GM19099 (cell line): Measurements from ENCODE around the gene BICRAL.

ENCODE experiments used
- POLR2A ChIP-seq: IDR thresholded peaks from 3 replicates; pipeline ENCODE4 v1.6.1; 2011; ENCODE audit warnings: low read depth; ENCODE audit not compliant: insufficient read length; ENCODE audit errors: extremely low read depth

BICRAL gene

GRCh38 chr6:42813906-42814444 lies 32.1 kb downstream of the BICRAL start:
- TF ChIP-seq POLR2A = no peak

DNA sequence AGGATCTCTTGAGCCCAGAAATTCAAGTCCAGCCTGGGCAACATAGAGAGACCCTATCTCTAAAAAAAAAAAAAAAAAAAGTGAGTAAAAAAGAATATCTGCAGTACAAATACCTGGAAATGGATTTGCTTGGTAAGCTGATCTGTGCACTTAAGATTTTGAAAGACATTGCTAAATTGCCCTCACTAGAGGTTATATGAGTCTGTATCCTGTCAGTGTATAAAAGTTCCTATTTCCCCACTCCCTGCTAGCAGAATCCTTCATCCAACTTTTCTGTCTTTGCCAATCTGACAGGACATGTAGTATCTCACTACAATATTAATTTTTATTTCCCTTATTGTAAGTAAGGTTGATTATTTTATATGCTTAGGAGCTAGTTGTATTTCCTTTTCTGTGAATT lies 36.1 kb downstream of the BICRAL start:
- TF ChIP-seq POLR2A = no peak

DNA sequence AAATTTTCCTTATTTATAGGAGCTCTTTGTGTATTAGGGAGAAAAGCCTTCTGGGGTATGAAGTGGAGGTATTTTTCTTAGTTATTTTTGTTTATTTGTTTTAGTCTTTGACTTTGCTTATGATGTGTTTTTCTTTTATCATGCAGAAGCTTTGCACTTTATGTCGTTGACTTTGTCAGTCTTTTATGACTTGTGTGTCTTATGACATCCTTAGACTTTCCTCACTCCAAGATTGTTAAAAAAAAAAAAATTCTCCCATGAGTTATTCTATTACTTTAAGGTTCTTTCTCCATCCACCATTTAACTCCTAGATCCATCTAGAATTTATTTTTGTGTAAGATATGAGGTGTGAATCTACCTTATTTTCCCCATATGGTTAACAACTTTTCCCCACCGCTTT lies 36.6 kb downstream of the BICRAL start:
- no peak for TF ChIP-seq POLR2A

- TF ChIP-seq POLR2A = no peak
Measured at GRCh38 chr6:42818878-42819277, 37.0 kb downstream of the BICRAL start.

GRCh38 chr6:42819803-42820511 lies 38.1 kb downstream of the BICRAL start:
- no peak for TF ChIP-seq POLR2A

- no peak for TF ChIP-seq POLR2A
Measured at GRCh38 chr6:42820512-42821340, 38.9 kb downstream of the BICRAL start.

GRCh38 chr6:42821341-42821668 lies 39.5 kb downstream of the BICRAL start:
- no peak for TF ChIP-seq POLR2A

- TF ChIP-seq POLR2A = no peak
Measured at GRCh38 chr6:42821846-42822245, 40.0 kb downstream of the BICRAL start.

DNA sequence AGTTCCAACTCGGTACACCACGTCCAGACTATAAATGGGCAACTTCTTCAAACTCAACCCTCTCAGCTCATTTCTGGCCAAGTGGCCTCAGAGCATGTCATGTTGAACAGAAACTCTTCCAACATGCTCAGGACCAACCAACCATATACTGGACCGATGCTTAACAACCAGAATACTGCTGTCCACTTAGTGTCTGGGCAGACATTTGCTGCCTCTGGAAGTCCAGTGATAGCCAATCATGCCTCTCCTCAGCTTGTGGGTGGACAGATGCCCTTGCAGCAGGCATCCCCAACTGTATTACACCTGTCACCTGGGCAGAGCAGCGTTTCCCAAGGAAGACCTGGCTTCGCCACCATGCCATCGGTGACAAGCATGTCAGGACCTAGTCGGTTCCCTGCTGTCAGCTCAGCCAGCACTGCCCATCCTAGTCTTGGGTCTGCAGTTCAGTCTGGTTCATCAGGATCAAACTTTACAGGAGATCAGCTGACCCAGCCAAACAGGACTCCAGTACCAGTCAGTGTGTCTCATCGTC lies 47.8 kb downstream of the BICRAL start:
- no peak for TF ChIP-seq POLR2A

DNA sequence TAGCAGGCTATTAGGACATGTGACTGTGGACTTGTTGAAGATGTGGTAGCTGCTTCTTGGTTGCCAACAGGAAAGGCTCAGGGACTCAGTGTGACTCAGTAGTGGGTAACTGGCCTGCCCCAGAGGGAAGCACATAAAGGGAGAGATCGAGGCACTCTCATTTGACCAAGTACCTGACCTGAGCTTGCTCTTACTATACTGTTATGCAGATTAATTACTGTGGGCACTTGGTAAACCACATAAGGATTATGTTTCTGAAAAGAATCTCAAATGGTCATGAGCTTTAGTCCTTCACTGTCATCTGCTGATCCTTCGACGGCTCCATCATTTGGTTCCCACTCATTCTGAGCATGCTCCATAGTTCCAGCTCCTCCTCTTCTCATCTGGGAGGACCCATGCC lies 49.4 kb downstream of the BICRAL start:
- TF ChIP-seq POLR2A = no peak

- TF ChIP-seq POLR2A = no peak
Measured at GRCh38 chr6:42834056-42834455, 52.2 kb downstream of the BICRAL start.

DNA sequence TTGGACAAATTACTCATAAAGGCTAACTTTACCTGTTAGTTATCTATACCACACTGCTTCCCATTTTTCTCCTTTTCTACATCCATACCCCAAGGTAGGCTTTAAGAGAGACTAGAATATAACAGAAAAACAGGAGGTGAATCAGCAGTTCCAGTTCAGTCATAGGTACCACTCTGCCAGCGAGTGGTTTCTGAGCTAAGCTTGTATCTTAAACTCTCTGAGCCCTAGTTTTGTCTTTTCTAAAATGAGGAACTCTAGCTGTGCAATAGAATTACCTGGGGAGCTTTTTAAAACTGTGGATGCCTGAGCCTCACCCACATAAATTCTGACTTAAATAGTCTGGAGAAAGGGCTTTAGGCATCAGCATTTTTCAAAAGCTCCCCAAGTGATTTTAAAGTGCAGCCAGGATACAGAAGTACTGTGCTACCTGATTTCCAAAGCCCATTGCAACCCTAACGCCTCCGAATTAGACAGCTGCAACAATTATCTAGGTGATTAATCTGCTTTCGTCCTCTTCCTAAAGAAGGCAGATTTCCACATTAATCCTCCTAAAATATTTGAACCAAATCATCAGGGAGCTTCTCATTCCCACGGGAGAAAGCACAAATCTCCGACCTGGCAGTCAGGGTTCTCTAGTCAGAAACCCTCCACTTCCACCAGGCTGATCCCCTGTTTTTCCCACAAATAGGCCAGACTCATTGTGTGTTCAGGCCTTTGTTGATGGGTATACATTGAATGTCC lies 60.2 kb downstream of the BICRAL start:
- TF ChIP-seq POLR2A = no peak

DNA sequence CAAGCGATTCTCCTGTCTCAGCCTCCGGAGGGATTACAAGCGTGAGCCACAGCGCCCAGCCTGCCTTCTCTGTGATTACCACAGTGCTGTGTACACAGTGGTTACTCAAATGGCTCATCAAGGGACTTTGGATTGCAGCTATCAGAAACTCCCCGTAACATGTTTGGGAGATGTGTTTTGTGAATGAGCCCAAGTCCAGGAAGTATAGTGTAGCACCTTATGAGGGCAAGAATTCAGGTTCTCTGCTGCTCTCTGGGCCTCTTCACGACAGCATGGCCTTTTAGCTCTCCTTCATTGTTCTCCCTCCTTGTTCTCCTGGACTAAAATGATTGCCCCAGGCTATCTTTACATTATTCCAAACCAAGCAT lies 63.5 kb downstream of the BICRAL start:
- no peak for TF ChIP-seq POLR2A

DNA sequence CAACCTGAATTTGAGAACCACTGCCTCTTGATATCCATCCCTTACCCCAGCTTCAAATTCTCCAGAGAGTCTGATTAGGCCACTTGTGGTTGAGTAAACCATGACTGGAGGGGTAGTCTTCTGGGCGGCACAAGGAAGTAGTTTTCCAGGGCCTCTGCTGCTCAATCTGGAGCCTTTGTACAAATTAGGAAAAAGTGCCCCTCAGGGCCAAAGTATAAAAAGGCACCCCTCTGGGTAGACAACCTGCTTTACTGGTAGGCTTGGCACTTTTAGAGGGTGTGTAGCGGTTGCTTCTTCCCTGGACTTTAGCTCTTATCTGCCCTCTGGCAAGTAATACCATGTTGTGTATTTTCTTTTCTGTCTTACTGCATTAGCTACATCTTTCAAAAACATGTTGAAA lies 64.7 kb downstream of the BICRAL start:
- no peak for TF ChIP-seq POLR2A

GRCh38 chr6:42848700-42849099 lies 66.8 kb downstream of the BICRAL start:
- no peak for TF ChIP-seq POLR2A
